NCI-H146 (cell line): ENCODE measurements around the gene SIX1.

Source experiments
- DNase-seq: peaks from one replicate; lab custom pipeline; 2025; lab: John Stamatoyannopoulos, UW

Gene SIX1

GRCh38 chr14:60655119-60655897 lies 6.0 kb upstream of the SIX1 start:
- no peak for DNase-seq

GRCh38 chr14:60654334-60654821 lies 5.1 kb upstream of the SIX1 start:
- DNase-seq, result no peak

GRCh38 chr14:60653701-60654161 lies 4.5 kb upstream of the SIX1 start:
- no peak for DNase-seq

GRCh38 chr14:60652674-60653651 lies 3.7 kb upstream of the SIX1 start:
- DNase-seq, result peak; percentile 20

GRCh38 chr14:60651796-60652673 lies 2.8 kb upstream of the SIX1 start:
- DNase-seq, result no peak

- no peak for DNase-seq
Observed at GRCh38 chr14:60651086-60651795, 2.0 kb upstream of the SIX1 start.

GRCh38 chr14:60650373-60650961 lies 1.2 kb upstream of the SIX1 start:
- DNase-seq, result peak; percentile 46

- peak; percentile 34 for DNase-seq
Observed at GRCh38 chr14:60649875-60650372, 647 bp upstream of the SIX1 start.

- DNase-seq, result peak; percentile 10
Observed at GRCh38 chr14:60648249-60648933, 886 bp downstream of the SIX1 start.

GRCh38 chr14:60647837-60648248 lies 1.4 kb downstream of the SIX1 start:
- DNase-seq, result no peak

GRCh38 chr14:60647081-60647836 lies 2.0 kb downstream of the SIX1 start:
- DNase-seq, result peak; percentile 18

GRCh38 chr14:60646226-60646818 lies 3.0 kb downstream of the SIX1 start:
- DNase-seq, result no peak

GRCh38 chr14:60645126-60645741 lies 4.0 kb downstream of the SIX1 start:
- no peak for DNase-seq

- no peak for DNase-seq
Observed at GRCh38 chr14:60644666-60645065, 4.6 kb downstream of the SIX1 start.

- no peak for DNase-seq
Observed at GRCh38 chr14:60643463-60644314, 5.6 kb downstream of the SIX1 start.

GRCh38 chr14:60643141-60643462 lies 6.2 kb downstream of the SIX1 start:
- DNase-seq, result no peak
